K562 (cell line): Measurements from ENCODE around the gene EVPL. TPM values are rescaled to one million over a fixed set of nuclear protein-coding genes. Genes with fewer than 3 reads are reported as not detected.

Experiments used
- BDP1 ChIP-seq: IDR thresholded peaks from 3 replicates; pipeline ENCODE4 v1.6.1; 2011; ENCODE audit not compliant: insufficient read length, insufficient read depth
- ELF4 ChIP-seq: fragments of 450-650 bp; formaldehyde crosslinking; IDR thresholded peaks from 2 replicates; pipeline ENCODE4 v1.4.0; 2022; ENCODE audit warnings: missing genetic modification characterization
- HDGF ChIP-seq: fragments of 450-650 bp; IDR thresholded peaks from 2 replicates; pipeline ENCODE4 v1.6.1; 2016
- HNRNPLL ChIP-seq: fragments of 200-400 bp; formaldehyde crosslinking; IDR thresholded peaks from 2 replicates; pipeline ENCODE4 v1.6.1; 2017; ENCODE audit warnings: low read length, low read depth, mild to moderate bottlenecking; ENCODE audit not compliant: poor library complexity, severe bottlenecking
- LARP7 ChIP-seq: fragments of 450-650 bp; IDR thresholded peaks from 2 replicates; pipeline ENCODE4 v1.6.1; 2016
- MIER1 ChIP-seq: fragments of 450-650 bp; IDR thresholded peaks from 2 replicates; pipeline ENCODE4 v1.6.1; 2016; ENCODE audit warnings: antibody characterized with exemption, mild to moderate bottlenecking, low read depth
- MTF1 ChIP-seq: fragments of 250-450 bp; sonication (Bioruptor Pico); IDR thresholded peaks from 2 replicates; pipeline ENCODE4 v1.9.0; 2021; ENCODE audit warnings: moderate library complexity, mild to moderate bottlenecking, inconsistent platforms, borderline replicate concordance
- PHB2 ChIP-seq: fragments of 450-650 bp; IDR thresholded peaks from 2 replicates; pipeline ENCODE4 v1.6.1; 2017; ENCODE audit warnings: low read depth
- PHF21A ChIP-seq: fragments of 450-650 bp; IDR thresholded peaks from 2 replicates; pipeline ENCODE4 v1.6.1; 2017; ENCODE audit warnings: low read depth, borderline replicate concordance
- ZBTB40 ChIP-seq, 2 experiments: fragments of 450-650 bp in 1 of 2; sonication (generic) in 1 of 2; formaldehyde crosslinking in 1 of 2; IDR thresholded peaks; 2 replicates each; pipeline versions ENCODE4 v1.7.1 to v1.9.0; 2016 to 2022; ENCODE audit warnings: inconsistent platforms in 1 of 2, mild to moderate bottlenecking in 1 of 2, missing genetic modification reagents in 1 of 2
- polyA plus RNA-seq, 8 experiments: library from polyadenylated mRNA; depleted of rRNA in 4 of 8; stranded (reverse) in 5 of 8; unstranded in 3 of 8; fragments of >200 nt; fragmentation: Nextera tagmentation in 2 of 8; fragmentation: Illumina TruSeq in 1 of 8; extraction: Ambion mirVana in 2 of 8; extraction: Trizol in 1 of 8; gene quantifications; 2 replicates each; pipeline versions ENCODE4 v1.2.1 to v1.2.3, GENCODE V29; 2011 to 2014; ENCODE audit warnings: inconsistent platforms in 1 of 8, missing spikeins in 1 of 8
- total RNA-seq, 7 experiments: library from RNA; depleted of rRNA in 6 of 7; stranded (reverse); fragments of >200 nt in 6 of 7; fragmentation: Illumina TruSeq in 2 of 7; extraction: Trizol in 2 of 7; gene quantifications; 2 replicates each; pipeline versions ENCODE4 v1.2.1 to v1.2.3, GENCODE V29; 2011 to 2021; ENCODE audit warnings: low replicate concordance in 1 of 7
- TF ChIP-seq, protein P1 (sequence below): sonication (generic); formaldehyde crosslinking; IDR thresholded peaks from 2 replicates; pipeline ENCODE4 v1.8.1; 2023; ENCODE audit warnings: mild to moderate bottlenecking, missing genetic modification reagents
- TF ChIP-seq, protein P2 (sequence below): fragments of 450-650 bp; IDR thresholded peaks from 2 replicates; pipeline ENCODE4 v1.6.1; 2017; ENCODE audit warnings: antibody characterized with exemption
- TF ChIP-seq, protein P3 (sequence below): fragments of 450-650 bp; formaldehyde crosslinking; IDR thresholded peaks from 2 replicates; pipeline ENCODE4 v1.4.0; 2022; ENCODE audit warnings: missing genetic modification characterization

Gene EVPL
- total and polyA plus RNA-seq, 9 of the 15 experiments (the other 6 are each of a cell fraction or from before 2014, with no cell fraction given), result 0.08 to 0.18 (median 0.16) TPM; not detected in 5

DNA sequence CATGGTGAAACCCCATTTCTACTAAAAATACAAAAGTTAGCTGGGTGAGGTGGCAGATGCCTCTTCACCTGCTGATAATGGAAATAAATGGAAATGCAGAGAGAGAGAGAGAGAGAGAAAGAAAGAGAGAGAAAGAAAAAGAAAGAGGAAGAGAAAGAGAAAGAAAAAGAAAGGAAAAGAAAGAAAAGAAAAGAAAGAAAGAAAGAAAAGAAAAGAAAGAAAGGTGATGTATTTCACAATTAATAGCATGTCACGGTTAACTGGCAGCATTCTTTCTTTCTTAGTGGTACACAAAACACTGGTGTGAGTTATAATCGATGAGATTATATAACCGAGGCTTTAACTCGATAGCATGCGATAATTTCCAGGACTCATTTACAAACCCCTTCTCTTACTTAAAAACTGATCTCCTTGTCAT, 51.3 kb downstream of the EVPL start (continued):
- TF ChIP-seq, protein P1, sequence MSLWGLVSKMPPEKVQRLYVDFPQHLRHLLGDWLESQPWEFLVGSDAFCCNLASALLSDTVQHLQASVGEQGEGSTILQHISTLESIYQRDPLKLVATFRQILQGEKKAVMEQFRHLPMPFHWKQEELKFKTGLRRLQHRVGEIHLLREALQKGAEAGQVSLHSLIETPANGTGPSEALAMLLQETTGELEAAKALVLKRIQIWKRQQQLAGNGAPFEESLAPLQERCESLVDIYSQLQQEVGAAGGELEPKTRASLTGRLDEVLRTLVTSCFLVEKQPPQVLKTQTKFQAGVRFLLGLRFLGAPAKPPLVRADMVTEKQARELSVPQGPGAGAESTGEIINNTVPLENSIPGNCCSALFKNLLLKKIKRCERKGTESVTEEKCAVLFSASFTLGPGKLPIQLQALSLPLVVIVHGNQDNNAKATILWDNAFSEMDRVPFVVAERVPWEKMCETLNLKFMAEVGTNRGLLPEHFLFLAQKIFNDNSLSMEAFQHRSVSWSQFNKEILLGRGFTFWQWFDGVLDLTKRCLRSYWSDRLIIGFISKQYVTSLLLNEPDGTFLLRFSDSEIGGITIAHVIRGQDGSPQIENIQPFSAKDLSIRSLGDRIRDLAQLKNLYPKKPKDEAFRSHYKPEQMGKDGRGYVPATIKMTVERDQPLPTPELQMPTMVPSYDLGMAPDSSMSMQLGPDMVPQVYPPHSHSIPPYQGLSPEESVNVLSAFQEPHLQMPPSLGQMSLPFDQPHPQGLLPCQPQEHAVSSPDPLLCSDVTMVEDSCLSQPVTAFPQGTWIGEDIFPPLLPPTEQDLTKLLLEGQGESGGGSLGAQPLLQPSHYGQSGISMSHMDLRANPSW (CRISPR knock-in tag), result no peak
- TF ChIP-seq MTF1 (CRISPR knock-in tag) (no peak), PHF21A (no peak), HNRNPLL (no peak), MIER1 (no peak), ZBTB40 (IDR thresholded peaks at IDR 0.05) (peak; percentile 33; the same call in 1 of the 2 replicates), ZBTB40 (CRISPR knock-in tag; IDR thresholded peaks at IDR 0.05) (no peak), LARP7 (peak; percentile 86; the same call in 1 of the 2 replicates), HDGF (peak; percentile 65; the same call in 1 of the 2 replicates), ELF4 (CRISPR knock-in tag) (no peak), PHB2 (peak; percentile 26; the same call in 1 of the 2 replicates), BDP1 (no peak)
- TF ChIP-seq, protein P2, sequence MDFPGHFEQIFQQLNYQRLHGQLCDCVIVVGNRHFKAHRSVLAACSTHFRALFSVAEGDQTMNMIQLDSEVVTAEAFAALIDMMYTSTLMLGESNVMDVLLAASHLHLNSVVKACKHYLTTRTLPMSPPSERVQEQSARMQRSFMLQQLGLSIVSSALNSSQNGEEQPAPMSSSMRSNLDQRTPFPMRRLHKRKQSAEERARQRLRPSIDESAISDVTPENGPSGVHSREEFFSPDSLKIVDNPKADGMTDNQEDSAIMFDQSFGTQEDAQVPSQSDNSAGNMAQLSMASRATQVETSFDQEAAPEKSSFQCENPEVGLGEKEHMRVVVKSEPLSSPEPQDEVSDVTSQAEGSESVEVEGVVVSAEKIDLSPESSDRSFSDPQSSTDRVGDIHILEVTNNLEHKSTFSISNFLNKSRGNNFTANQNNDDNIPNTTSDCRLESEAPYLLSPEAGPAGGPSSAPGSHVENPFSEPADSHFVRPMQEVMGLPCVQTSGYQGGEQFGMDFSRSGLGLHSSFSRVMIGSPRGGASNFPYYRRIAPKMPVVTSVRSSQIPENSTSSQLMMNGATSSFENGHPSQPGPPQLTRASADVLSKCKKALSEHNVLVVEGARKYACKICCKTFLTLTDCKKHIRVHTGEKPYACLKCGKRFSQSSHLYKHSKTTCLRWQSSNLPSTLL, result 0 out of 2 replicates have a peak, but pooled peaks have one; percentile 51
- TF ChIP-seq, protein P3, sequence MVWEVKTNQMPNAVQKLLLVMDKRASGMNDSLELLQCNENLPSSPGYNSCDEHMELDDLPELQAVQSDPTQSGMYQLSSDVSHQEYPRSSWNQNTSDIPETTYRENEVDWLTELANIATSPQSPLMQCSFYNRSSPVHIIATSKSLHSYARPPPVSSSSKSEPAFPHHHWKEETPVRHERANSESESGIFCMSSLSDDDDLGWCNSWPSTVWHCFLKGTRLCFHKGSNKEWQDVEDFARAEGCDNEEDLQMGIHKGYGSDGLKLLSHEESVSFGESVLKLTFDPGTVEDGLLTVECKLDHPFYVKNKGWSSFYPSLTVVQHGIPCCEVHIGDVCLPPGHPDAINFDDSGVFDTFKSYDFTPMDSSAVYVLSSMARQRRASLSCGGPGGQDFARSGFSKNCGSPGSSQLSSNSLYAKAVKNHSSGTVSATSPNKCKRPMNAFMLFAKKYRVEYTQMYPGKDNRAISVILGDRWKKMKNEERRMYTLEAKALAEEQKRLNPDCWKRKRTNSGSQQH, result peak; percentile 83; the same call in 1 of the 2 replicates
